ENCODE results near the gene OSBPL6.

- TF ChIP-seq CTCF (IDR thresholded peaks at IDR 0.05) = no peak
- TF ChIP-seq EZH2 (IDR thresholded peaks at IDR 0.05; ENCODE audit: borderline replicate concordance, insufficient read depth, low read depth, low read length, poor library complexity, severe bottlenecking) = no peak
These were observed 255.6 kb downstream of the OSBPL6 start for GRCh38 chr2:178449700-178450523.
